ENCODE measurements around the gene FOXP4.

- no peak for TF ChIP-seq POLR2A (IDR thresholded peaks at IDR 0.05; ENCODE audit: low read length)
- no peak for TF ChIP-seq GATA1 (IDR thresholded peaks at IDR 0.05; ENCODE audit: low read depth, low read length)
Measured at GRCh38 chr6:41519745-41520699, 26.2 kb upstream of the FOXP4 start.
